Activated CD8-positive, alpha-beta T cell treated with anti-CD3 and anti-CD28 coated beads for 36 hours (primary cell): Measurements from ENCODE around the gene AKR1A1. TPM values are rescaled to one million over a fixed set of nuclear protein-coding genes. Genes with fewer than 3 reads are reported as not detected.
A peak's percentile ranks its signal among the peaks of the same experiment; 100 is the strongest.

Experiments
- ATAC-seq: fragments of 200-7000 bp; cut with Tn5 transposase; one replicate; pipeline ENCODE4 v1.10.0; 2021; ENCODE audit warnings: mild to moderate bottlenecking, moderate library complexity
- CTCF ChIA-PET: fragments of 350-600 bp; sonication (Branson Sonifier 250); formaldehyde crosslinking; loops from one replicate; lab custom pipeline; 2021; ENCODE audit warnings: antibody characterized with exemption; lab: Charles Lee
- POLR2A ChIA-PET: fragments of 350-600 bp; sonication (Branson Sonifier 250); formaldehyde crosslinking; loops from one replicate; lab custom pipeline; 2021; ENCODE audit warnings: antibody characterized with exemption; lab: Charles Lee
- DNase-seq: peaks from one replicate; pipeline ENCODE4 v3.0.0-alpha.2; 2020
- H3K27ac Mint-ChIP-seq: one replicate; pipeline ENCODE4 v1.8.0; 2021; ENCODE audit warnings: mild to moderate bottlenecking, mixed read lengths
- H3K27me3 Mint-ChIP-seq: one replicate; pipeline ENCODE4 v1.8.0; 2021; ENCODE audit warnings: mixed read lengths
- H3K36me3 Mint-ChIP-seq: one replicate; pipeline ENCODE4 v1.8.0; 2021; ENCODE audit warnings: low read depth, mixed read lengths
- H3K4me1 Mint-ChIP-seq: one replicate; pipeline ENCODE4 v1.8.0; 2021; ENCODE audit warnings: low read depth, mixed read lengths
- H3K4me3 Mint-ChIP-seq: one replicate; pipeline ENCODE4 v1.8.0; 2021; ENCODE audit warnings: mild to moderate bottlenecking, moderate library complexity, mixed read lengths
- H3K9me3 Mint-ChIP-seq: one replicate; pipeline ENCODE4 v1.8.0; 2021; ENCODE audit warnings: mixed read lengths
- CTCF ChIP-seq: fragments of 200-600 bp; IDR thresholded peaks from one replicate; pipeline ENCODE4 v1.8.0; 2022; ENCODE audit warnings: antibody characterized with exemption, mild to moderate bottlenecking
- intact Hi-C: fragments of 100-400 bp; cut with micrococcal nuclease; formaldehyde crosslinking; loops from one replicate; pipeline ENCODE4 v1.10.0; 2022
- total RNA-seq, 2 experiments: library from RNA; stranded (reverse); gene quantifications; one replicate each; pipeline ENCODE4 v1.2.3, GENCODE V29; 2021

The AKR1A1 gene
- total RNA-seq, 2 experiments from 2014 or later: 184 to 186 TPM

- Mint-ChIP-seq H3K9me3 (no peaks in the 10 kb centered on the region), H3K4me3 (no peak overlapping the region), H3K27me3 (no peaks in the 10 kb centered on the region), H3K27ac (no peak overlapping the region), H3K36me3 (peaks cover 62% of the 10 kb centered on the region), H3K4me1 (peaks cover 37% of the 10 kb centered on the region)
- TF ChIP-seq CTCF: no peak
- intact Hi-C loops: no loop called here
- CTCF ChIA-PET: interaction anchor here (1.3 to 2.4 kb wide), 2 partner anchors 35 to 244 kb away, joined by 3 to 9 read pairs; no protein-coding TSS in a partner anchor
- POLR2A ChIA-PET: interaction anchor here (0.7 to 2.3 kb wide), 4 partner anchors 8 to 73 kb away, joined by 3 to 7 read pairs (median 5); no protein-coding TSS in a partner anchor
- no peak for DNase-seq
- no peak for ATAC-seq
These were observed 53.6 kb downstream of the AKR1A1 start for GRCh38 chr1:45604239-45604638.

GRCh38 chr1:45607404-45608074, 56.9 kb downstream of the AKR1A1 start:
- CTCF ChIA-PET: interaction anchor here (0.6 kb wide), 1 partner anchor 442 kb away, joined by 3 read pairs; no protein-coding TSS in a partner anchor
- Mint-ChIP-seq H3K36me3 (peaks cover 56% of the 10 kb centered on the region), H3K4me1 (peaks cover 18% of the 10 kb centered on the region), H3K4me3 (no peak overlapping the region), H3K9me3 (no peaks in the 10 kb centered on the region), H3K27ac (peak overlapping the region; percentile 52), H3K27me3 (no peaks in the 10 kb centered on the region)
- intact Hi-C loops: no loop called here
- TF ChIP-seq CTCF: no peak
- no peak for ATAC-seq
- no peak for DNase-seq
- POLR2A ChIA-PET: interaction anchor here (1.0 to 3.9 kb wide), 4 partner anchors 16 to 23 kb away, joined by 3 to 15 read pairs (median 4); partner anchors contain the start of gene NASP

- intact Hi-C loops: no loop called here
- CTCF ChIA-PET: no interaction called here
- Mint-ChIP-seq H3K36me3 (peaks cover 55% of the 10 kb centered on the region), H3K4me3 (no peak overlapping the region), H3K27ac (peak overlapping the region; percentile 13), H3K9me3 (no peaks in the 10 kb centered on the region), H3K27me3 (no peaks in the 10 kb centered on the region), H3K4me1 (peaks cover 18% of the 10 kb centered on the region)
- no peak for DNase-seq
- ATAC-seq: no peak
- POLR2A ChIA-PET: interaction anchor here (0.8 to 3.9 kb wide), 5 partner anchors 10 to 24 kb away, joined by 3 to 15 read pairs (median 3); partner anchors contain the start of gene NASP
- TF ChIP-seq CTCF: no peak
These were observed 57.8 kb downstream of the AKR1A1 start for GRCh38 chr1:45608175-45609156.

- Mint-ChIP-seq H3K36me3 (peaks cover 62% of the 10 kb centered on the region), H3K27me3 (no peaks in the 10 kb centered on the region), H3K4me1 (peaks cover 16% of the 10 kb centered on the region), H3K9me3 (no peaks in the 10 kb centered on the region), H3K4me3 (no peak overlapping the region), H3K27ac (peak overlapping the region; percentile 2)
- intact Hi-C loops: no loop called here
- ChIA-PET CTCF (interaction anchor here (1.3 kb wide), 1 partner anchor 19 kb away, joined by 3 read pairs; no protein-coding TSS in a partner anchor), POLR2A (interaction anchor here (4.0 kb wide), 1 partner anchor 12 kb away, joined by 19 read pairs; the partner anchor contains the start of gene CCDC17)
- DNase-seq (no peak), ATAC-seq (no peak)
- no peak for TF ChIP-seq CTCF
These were observed 60.1 kb downstream of the AKR1A1 start for GRCh38 chr1:45610589-45611226.
